CD4-positive, alpha-beta T cell (primary cell): Measurements from ENCODE around the gene COLGALT1. TPM values are rescaled to one million over a fixed set of nuclear protein-coding genes. Genes with fewer than 3 reads are reported as not detected.

Source experiments
- ATAC-seq: fragments of 200-7000 bp; cut with Tn5 transposase; one replicate; pipeline ENCODE4 v1.10.0; 2022; ENCODE audit warnings: mild to moderate bottlenecking; ENCODE audit not compliant: poor library complexity
- CTCF ChIA-PET: fragments of 350-600 bp; sonication (Branson Sonifier 250); formaldehyde crosslinking; loops from one replicate; lab custom pipeline; 2021; ENCODE audit warnings: antibody characterized with exemption, inconsistent platforms; lab: Charles Lee
- POLR2A ChIA-PET: fragments of 350-600 bp; sonication (Branson Sonifier 250); formaldehyde crosslinking; loops from one replicate; lab custom pipeline; 2021; ENCODE audit warnings: antibody characterized with exemption, inconsistent platforms; lab: Charles Lee
- DNase-seq, 14 experiments: peaks; one replicate each; pipeline ENCODE4 v3.0.0-alpha.2; 2013 to 2020; ENCODE audit warnings: mixed read lengths in 2 of 14
- H3K27ac ChIP-seq, 2 donors: one replicate each; pipeline versions ENCODE4 v1.5.1 to v1.7.0; 2013; ENCODE audit warnings: low read length in 2 of 2, low read depth in 1 of 2, mild to moderate bottlenecking in 1 of 2
- H3K27me3 ChIP-seq, 2 experiments: 1 replicate in 1 of 2; 2 replicates in 1 of 2; pipeline versions ENCODE4 v1.6.1 to v1.7.0; 2013; ENCODE audit warnings: low read length in 2 of 2, control low read depth in 1 of 2, mild to moderate bottlenecking in 1 of 2, moderate library complexity in 1 of 2; ENCODE audit not compliant: insufficient read depth in 2 of 2, control insufficient read depth in 1 of 2
- H3K36me3 ChIP-seq: one replicate; pipeline ENCODE4 v1.6.1; 2013; ENCODE audit warnings: low read length, control low read depth; ENCODE audit not compliant: insufficient read depth
- H3K4me1 ChIP-seq: one replicate; pipeline ENCODE4 v1.6.1; 2013; ENCODE audit warnings: low read length, control low read depth; ENCODE audit not compliant: insufficient read depth
- H3K4me3 ChIP-seq: one replicate; pipeline ENCODE4 v1.5.1; 2013; ENCODE audit warnings: mild to moderate bottlenecking, low read length, moderate library complexity
- H3K9me3 ChIP-seq, 2 experiments: 1 replicate in 1 of 2; 2 replicates in 1 of 2; pipeline versions ENCODE4 v1.6.1 to v1.7.0; 2013; ENCODE audit warnings: low read length in 2 of 2, mild to moderate bottlenecking in 2 of 2, control low read depth in 1 of 2, moderate library complexity in 1 of 2; ENCODE audit not compliant: control insufficient read depth in 1 of 2, insufficient read depth in 1 of 2
- H3K27ac Mint-ChIP-seq: one replicate; pipeline ENCODE4 v1.8.0; 2020; ENCODE audit warnings: mixed read lengths
- H3K27me3 Mint-ChIP-seq: one replicate; pipeline ENCODE4 v1.8.0; 2021; ENCODE audit warnings: mixed read lengths
- H3K36me3 Mint-ChIP-seq: one replicate; pipeline ENCODE4 v1.8.0; 2021; ENCODE audit warnings: low read depth, mixed read lengths
- H3K4me1 Mint-ChIP-seq: one replicate; pipeline ENCODE4 v1.8.0; 2021; ENCODE audit warnings: low read depth, mixed read lengths
- H3K4me3 Mint-ChIP-seq: one replicate; pipeline ENCODE4 v1.8.0; 2020; ENCODE audit warnings: mild to moderate bottlenecking, mixed read lengths
- H3K9me3 Mint-ChIP-seq: one replicate; pipeline ENCODE4 v1.8.0; 2020; ENCODE audit warnings: mixed read lengths
- intact Hi-C, 2 experiments: fragments of 100-400 bp; cut with DNase I in 1 of 2; cut with micrococcal nuclease in 1 of 2; formaldehyde crosslinking; loops; one replicate each; pipeline versions ENCODE4 v1.15.1 to v1.9.0; 2023 to 2025; cut with DNase I, micrococcal nuclease
- total RNA-seq, 174 experiments: library from RNA in 2 of 174; stranded (reverse) in 2 of 174; gene quantifications; one replicate each; pipeline ENCODE4 v1.2.3 and lab custom pipeline; 2021 to 2026
- TF ChIP-seq, protein P1 (sequence below): fragments of 200-600 bp; IDR thresholded peaks from one replicate; pipeline ENCODE4 v1.8.0; 2022; ENCODE audit warnings: antibody characterized with exemption, mild to moderate bottlenecking

The COLGALT1 gene
- total RNA-seq, 2 experiments from 2014 or later, result 30.3 to 30.6 TPM

DNA sequence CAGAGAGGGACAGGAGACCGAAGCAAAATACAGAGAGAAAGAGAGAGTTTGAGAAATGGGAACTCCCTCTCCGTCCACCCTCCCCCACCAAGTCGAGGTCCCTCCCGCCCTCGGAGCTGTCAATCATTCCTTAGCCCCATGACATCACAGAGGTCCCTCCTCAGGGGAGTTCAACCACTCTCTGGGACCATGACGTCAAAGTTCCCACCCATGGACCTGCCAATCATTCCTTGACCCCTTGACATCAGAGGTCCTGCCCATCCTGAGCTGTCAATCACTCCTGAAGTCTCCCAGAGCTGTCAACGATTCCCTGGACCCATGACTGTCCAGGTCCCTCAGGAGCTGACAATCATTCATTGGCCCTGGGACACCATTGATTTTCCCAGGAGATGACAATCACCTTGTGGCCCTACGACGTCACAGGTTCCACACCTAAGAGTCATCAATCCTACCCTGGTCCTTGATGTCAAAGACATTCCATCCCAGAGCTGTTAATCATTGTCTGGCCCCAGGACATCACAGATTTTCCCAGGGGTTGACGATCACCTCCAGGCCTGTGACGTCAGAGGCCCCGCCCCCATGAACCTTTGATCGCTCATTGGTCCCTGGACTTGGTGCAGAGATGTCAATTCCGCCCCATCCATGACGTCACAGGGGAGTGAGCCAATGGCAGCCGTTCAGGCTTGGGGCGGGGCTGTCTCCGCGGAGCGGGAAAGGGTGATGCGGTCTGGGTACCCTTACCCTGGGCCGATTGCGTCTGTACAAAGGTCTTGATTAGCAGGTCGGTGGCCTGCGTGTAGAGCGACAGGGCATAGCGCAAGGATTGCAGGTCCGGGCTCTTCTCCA, 61.7 kb downstream of the COLGALT1 start:
- ChIA-PET POLR2A (no interaction called here), CTCF (no interaction called here)
- Histone ChIP-seq H3K4me1 (peaks cover 9% of the 10 kb centered on the region), H3K27me3 (peaks cover 46% of the 10 kb centered on the region in 2 experiments), H3K36me3 (no peaks in the 10 kb centered on the region), H3K4me3 (no peak overlapping the region), H3K9me3 (peaks cover 0 to 14% of the 10 kb centered on the region in 2 experiments), H3K27ac (no peak overlapping the region)
- peaks cover 4% of the 10 kb centered on the region for H3K4me1 Mint-ChIP-seq
- TF ChIP-seq, protein P1, sequence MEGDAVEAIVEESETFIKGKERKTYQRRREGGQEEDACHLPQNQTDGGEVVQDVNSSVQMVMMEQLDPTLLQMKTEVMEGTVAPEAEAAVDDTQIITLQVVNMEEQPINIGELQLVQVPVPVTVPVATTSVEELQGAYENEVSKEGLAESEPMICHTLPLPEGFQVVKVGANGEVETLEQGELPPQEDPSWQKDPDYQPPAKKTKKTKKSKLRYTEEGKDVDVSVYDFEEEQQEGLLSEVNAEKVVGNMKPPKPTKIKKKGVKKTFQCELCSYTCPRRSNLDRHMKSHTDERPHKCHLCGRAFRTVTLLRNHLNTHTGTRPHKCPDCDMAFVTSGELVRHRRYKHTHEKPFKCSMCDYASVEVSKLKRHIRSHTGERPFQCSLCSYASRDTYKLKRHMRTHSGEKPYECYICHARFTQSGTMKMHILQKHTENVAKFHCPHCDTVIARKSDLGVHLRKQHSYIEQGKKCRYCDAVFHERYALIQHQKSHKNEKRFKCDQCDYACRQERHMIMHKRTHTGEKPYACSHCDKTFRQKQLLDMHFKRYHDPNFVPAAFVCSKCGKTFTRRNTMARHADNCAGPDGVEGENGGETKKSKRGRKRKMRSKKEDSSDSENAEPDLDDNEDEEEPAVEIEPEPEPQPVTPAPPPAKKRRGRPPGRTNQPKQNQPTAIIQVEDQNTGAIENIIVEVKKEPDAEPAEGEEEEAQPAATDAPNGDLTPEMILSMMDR, result no peak
- ATAC-seq, result no peak
- H3K27ac Mint-ChIP-seq, result no peak overlapping the region
- DNase-seq, result peak in 1 of 14 experiments; percentile 42
- H3K9me3 Mint-ChIP-seq, result no peaks in the 10 kb centered on the region
- H3K27me3 Mint-ChIP-seq, result peaks cover 54% of the 10 kb centered on the region
- intact Hi-C loops, result no loop called here
- no peak overlapping the region for H3K4me3 Mint-ChIP-seq
- no peaks in the 10 kb centered on the region for H3K36me3 Mint-ChIP-seq

DNA sequence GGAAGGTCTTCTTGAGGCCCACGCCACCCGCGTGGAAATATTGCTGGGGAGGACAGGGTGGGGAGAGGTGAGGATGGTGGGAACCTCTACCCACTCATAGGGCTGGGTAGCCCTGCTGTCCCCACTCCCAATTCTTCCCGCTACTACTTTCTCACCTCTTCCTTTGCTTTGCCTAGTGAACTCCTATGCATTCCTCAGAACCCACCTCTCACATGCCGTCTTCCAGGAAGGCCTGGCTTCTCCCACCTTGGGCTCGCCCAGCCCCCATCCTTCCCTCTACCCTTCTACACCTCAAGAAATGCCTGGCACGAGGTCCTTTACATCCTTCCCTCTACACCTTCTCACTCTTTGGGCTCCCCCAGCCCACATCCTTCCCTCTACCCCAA, 62.4 kb downstream of the COLGALT1 start:
- CTCF ChIA-PET, result no interaction called here

DNA sequence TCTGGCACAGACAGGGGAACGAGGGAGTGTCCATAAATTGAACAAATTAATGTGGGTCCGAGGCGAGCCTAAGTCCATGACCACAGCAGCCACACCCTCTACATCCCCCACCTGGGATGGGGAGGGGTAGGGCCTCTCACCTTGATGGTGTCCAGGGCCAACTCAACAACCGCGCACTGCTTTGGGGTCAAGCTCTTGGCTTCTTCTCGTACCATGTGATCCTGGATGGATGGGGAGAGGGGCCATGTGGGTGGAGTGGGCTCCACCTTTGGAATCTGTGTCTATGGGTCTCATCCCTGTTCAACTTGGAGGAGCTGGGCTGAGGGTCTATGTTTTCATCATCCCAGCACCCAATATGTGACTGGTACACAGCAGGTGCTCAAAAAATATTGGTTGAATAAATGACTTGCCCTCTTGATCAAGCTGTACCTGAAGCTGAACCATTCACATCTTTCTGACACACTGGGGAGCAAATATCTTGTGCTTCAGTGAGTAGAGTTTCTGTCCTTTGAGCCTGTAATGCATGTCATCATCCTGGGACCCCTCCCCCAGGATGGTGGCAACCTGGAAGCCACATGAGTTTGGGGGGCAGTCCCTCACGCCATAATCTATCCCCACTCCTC, 62.9 kb downstream of the COLGALT1 start:
- intact Hi-C loops, result no loop called here
- H3K36me3 Mint-ChIP-seq, result no peaks in the 10 kb centered on the region
- H3K4me3 Mint-ChIP-seq, result no peak overlapping the region
- H3K9me3 Mint-ChIP-seq, result no peaks in the 10 kb centered on the region
- CTCF ChIA-PET, result no interaction called here
- H3K4me3 ChIP-seq, result no peak overlapping the region
- no peak overlapping the region for H3K27ac Mint-ChIP-seq
- no peak for DNase-seq
- ATAC-seq, result no peak
- H3K4me1 ChIP-seq, result peaks cover 9% of the 10 kb centered on the region
- H3K27me3 ChIP-seq, result peaks cover 46% of the 10 kb centered on the region in 2 experiments
- H3K9me3 ChIP-seq, result peaks cover 0 to 14% of the 10 kb centered on the region in 2 experiments
- no peak overlapping the region for H3K27ac ChIP-seq
- H3K27me3 Mint-ChIP-seq, result peaks cover 49% of the 10 kb centered on the region
- POLR2A ChIA-PET, result interaction anchor here (0.6 kb wide), 1 partner anchor 1746 kb away, joined by 3 read pairs; no protein-coding TSS in a partner anchor
- TF ChIP-seq, protein P1, result no peak
- H3K36me3 ChIP-seq, result no peaks in the 10 kb centered on the region
- peaks cover 4% of the 10 kb centered on the region for H3K4me1 Mint-ChIP-seq

More for the DNA sequence above, 62.4 kb downstream of the COLGALT1 start:
- Mint-ChIP-seq H3K36me3 (no peaks in the 10 kb centered on the region), H3K27me3 (peaks cover 51% of the 10 kb centered on the region), H3K4me3 (no peak overlapping the region), H3K4me1 (peaks cover 4% of the 10 kb centered on the region), H3K9me3 (no peaks in the 10 kb centered on the region), H3K27ac (no peak overlapping the region)
- Histone ChIP-seq H3K4me3 (no peak overlapping the region), H3K4me1 (peaks cover 9% of the 10 kb centered on the region), H3K27ac (no peak overlapping the region), H3K36me3 (no peaks in the 10 kb centered on the region), H3K27me3 (peaks cover 46% of the 10 kb centered on the region in 2 experiments), H3K9me3 (peaks cover 0 to 14% of the 10 kb centered on the region in 2 experiments)
- POLR2A ChIA-PET, result no interaction called here
- TF ChIP-seq, protein P1, result no peak
- DNase-seq (no peak), ATAC-seq (no peak)
- intact Hi-C loops, result no loop called here
